GF-D8 (cell line): ENCODE results near the gene APBA2.
"Not testable (repeated sequence)": the region's sequence is repeated elsewhere in the genome, so short reads cannot be mapped to it uniquely, and the experiment has no call there.

Experiments
- DNase-seq: peaks from one replicate; lab custom pipeline; 2025; lab: John Stamatoyannopoulos, UW

The APBA2 gene

DNA sequence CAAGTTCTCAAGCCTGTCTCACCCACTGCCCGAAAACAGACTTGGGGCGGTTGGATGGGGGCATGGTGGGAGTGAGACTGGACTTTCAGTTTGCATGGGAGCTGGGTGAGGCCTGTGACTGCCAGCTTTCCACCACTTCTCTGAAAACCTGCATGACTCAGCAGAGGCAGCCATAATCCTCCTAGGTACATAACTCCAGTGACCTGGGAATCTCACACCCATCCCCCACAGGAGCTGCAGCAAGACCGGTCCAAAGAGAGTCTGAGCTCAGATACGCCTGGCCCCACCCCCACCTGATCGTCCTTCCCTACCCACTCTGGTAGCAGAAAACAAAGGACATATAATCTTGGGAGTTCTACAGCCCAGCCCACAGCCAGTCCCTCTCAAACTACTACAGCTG, 276.6 kb downstream of the APBA2 start:
- DNase-seq = no peak

DNA sequence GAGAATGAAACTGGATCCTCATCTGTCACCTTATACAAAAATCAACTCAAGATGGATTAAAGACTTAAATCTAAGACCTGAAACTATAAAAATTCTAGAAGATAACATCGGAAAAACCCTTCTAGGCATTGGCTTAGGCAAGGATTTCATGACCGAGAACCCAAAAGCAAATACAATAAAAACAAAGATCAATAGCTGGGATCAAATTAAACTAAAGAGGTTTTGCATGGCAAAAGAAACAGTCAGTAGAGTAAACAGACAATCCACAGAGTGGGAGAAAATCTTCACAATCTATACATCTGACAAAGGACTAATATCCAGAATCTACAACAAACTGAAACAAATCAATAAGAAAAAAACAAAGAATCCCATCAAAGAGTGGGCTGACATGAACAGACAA, 281.3 kb downstream of the APBA2 start:
- not testable (repeated sequence) for DNase-seq
